ENCODE results near the gene NKX3-2. TPM values are rescaled to one million over a fixed set of nuclear protein-coding genes. Genes with fewer than 3 reads are reported as not detected.

The NKX3-2 gene
- total RNA-seq, 1 donor from 2014 or later: 1.3 TPM

DNA sequence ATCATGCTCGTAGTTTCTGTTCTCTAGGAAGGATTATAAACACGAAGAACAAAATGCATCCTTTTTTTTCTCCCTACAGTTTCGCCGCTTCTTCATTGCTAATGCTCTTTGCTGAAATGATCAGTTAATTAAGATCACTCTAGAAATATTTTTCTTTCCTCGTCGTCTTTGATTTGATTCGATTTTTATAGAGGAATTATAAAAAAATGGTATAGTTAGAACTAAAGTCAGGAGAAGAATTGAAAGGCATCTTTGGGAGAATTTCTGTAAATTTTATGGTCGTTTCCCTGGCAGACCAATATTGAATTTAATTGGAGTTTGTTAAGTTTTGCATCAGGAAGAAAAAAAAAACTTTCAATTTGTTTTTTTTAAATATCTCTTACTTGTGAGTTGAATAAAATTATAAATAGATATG, 1.1 kb upstream of the NKX3-2 start:
- TF ChIP-seq, protein P1, sequence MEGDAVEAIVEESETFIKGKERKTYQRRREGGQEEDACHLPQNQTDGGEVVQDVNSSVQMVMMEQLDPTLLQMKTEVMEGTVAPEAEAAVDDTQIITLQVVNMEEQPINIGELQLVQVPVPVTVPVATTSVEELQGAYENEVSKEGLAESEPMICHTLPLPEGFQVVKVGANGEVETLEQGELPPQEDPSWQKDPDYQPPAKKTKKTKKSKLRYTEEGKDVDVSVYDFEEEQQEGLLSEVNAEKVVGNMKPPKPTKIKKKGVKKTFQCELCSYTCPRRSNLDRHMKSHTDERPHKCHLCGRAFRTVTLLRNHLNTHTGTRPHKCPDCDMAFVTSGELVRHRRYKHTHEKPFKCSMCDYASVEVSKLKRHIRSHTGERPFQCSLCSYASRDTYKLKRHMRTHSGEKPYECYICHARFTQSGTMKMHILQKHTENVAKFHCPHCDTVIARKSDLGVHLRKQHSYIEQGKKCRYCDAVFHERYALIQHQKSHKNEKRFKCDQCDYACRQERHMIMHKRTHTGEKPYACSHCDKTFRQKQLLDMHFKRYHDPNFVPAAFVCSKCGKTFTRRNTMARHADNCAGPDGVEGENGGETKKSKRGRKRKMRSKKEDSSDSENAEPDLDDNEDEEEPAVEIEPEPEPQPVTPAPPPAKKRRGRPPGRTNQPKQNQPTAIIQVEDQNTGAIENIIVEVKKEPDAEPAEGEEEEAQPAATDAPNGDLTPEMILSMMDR (IDR thresholded peaks at IDR 0.05; ENCODE audit: unreplicated experiment): no peak
- Mint-ChIP-seq H3K4me3 (peak overlapping the region; percentile 90), H3K27me3 (ENCODE audit: low read depth) (peaks cover 88% of the 10 kb centered on the region), H3K9me3 (no peaks in the 10 kb centered on the region), H3K36me3 (no peaks in the 10 kb centered on the region), H3K4me1 (peaks cover 25% of the 10 kb centered on the region), H3K27ac (peak overlapping the region; percentile 85)
- no peak for DNase-seq (ENCODE audit: low spot score in 2 of 2, unreplicated experiment in 2 of 2)

DNA sequence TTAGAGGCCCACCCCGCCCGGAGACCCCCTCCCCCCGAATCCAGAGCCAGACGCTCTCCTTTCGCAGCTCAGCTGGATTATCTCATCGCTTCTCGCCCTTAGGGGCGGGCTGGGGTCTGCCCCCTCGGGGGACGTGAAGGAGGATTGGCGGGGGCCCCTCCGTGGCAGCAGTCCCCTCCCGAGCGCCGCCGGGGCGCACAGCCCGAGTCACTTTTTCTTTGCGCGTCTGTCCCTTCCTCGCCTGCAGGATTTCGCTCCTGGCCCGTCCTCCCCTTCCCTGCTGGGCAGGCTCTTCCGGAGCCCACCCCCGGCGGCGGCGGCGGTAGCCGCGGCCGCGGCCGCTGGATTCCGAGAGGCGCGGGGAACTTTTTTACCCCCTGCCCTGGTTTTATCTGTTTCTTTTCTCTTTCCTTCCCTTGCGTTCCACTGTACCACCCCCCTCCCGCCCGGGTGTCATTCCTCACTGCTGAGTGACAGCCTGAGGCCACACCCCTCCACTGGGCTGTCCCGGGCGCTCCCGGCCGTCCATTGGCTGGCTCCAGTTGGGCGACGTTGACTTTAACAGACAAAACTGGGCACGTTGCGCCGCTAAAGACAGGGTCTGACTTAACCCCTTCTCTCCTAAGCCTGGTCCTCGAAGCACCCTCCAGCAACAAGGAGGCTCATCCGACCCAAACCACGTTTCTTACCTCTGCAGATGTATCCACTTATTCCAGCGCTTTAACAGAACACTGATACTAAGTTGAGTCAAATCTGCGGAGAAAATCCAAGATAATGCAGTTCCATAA, 492 bp upstream of the NKX3-2 start:
- TF ChIP-seq, protein P1 (IDR thresholded peaks at IDR 0.05; ENCODE audit: unreplicated experiment): no peak
- Mint-ChIP-seq H3K27ac (peak overlapping the region; percentile 85), H3K27me3 (ENCODE audit: low read depth) (peaks cover 89% of the 10 kb centered on the region), H3K4me1 (peaks cover 25% of the 10 kb centered on the region), H3K9me3 (no peaks in the 10 kb centered on the region), H3K4me3 (peak overlapping the region; percentile 90), H3K36me3 (no peaks in the 10 kb centered on the region)
- DNase-seq (ENCODE audit: low spot score in 2 of 2, unreplicated experiment in 2 of 2): peak; percentile 63 to 82

DNA sequence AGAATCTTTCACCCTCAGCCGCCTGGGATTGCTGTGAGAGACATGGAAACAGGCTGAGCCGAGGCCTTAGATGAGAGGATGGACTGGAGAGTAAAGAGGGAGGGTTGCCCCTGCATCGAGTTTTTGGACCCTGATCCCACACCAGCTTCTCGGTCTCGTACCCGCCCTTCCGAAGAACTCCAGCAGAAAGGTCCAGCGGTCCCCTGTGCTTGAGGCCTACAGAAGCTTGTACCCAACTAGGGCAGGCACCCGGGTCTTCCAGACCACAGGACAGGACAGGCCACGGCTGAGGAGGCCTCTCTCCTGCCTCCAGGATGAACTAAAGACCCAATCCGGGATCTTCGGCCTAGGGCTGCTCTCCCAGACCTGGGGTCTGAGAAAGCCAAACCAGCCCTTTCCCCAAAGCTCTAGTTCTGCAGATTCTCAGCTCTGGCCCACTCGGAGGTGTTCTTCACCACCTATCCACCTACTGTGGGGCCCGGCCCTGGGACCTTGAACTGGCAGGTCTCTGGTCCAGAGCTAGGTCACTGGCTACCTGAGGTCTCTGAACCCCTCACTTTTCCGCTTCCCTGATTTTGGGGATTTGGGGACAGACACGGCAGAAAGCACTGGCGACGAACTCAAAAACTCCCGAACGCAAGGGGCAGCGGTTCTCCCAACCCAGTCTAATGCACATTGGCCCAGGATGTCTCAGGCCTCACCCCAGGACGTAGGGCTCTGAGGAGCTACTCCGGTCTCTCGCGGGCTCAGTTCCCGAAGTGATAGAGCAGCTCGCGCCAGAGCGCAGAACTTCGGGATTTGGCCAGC, 1.1 kb downstream of the NKX3-2 start:
- peaks cover 19% of the 10 kb centered on the region for H3K4me1 Mint-ChIP-seq
- H3K9me3 Mint-ChIP-seq: no peaks in the 10 kb centered on the region
- H3K36me3 Mint-ChIP-seq: peaks cover 2% of the 10 kb centered on the region
- H3K4me3 Mint-ChIP-seq: peak overlapping the region; percentile 64
- H3K27me3 Mint-ChIP-seq (ENCODE audit: low read depth): peaks cover 90% of the 10 kb centered on the region
- TF ChIP-seq, protein P1 (IDR thresholded peaks at IDR 0.05; ENCODE audit: unreplicated experiment): no peak
- H3K27ac Mint-ChIP-seq: no peak overlapping the region
- DNase-seq (ENCODE audit: low spot score in 2 of 2, unreplicated experiment in 2 of 2): peak in 1 of 2 experiments; percentile 41

DNA sequence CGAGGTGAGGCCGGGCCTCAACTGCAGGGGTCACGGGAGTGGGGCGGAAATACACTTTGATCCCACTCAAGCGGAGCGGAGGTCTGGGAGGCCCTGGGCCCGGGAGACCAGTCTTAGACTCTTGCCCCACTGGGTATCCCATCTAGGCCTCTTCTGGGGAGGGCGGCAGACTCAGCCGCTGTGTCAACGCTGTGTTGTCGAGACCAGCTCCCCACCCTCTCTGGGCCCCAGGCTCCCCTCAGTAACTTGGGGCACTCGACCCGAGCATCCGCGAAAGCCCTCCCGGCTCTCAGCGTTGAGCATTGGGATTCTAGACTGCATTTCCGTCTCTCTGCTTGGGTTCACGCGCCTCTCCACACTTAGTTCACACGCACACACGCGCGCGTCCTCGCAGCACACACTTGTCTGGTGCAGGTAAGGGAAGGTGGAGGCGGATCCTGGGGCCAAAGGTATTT, 1.7 kb downstream of the NKX3-2 start:
- peak in 1 of 2 experiments; percentile 38 for DNase-seq (ENCODE audit: low spot score in 2 of 2, unreplicated experiment in 2 of 2)
- H3K4me1 Mint-ChIP-seq: peaks cover 19% of the 10 kb centered on the region
- H3K27me3 Mint-ChIP-seq (ENCODE audit: low read depth): peaks cover 91% of the 10 kb centered on the region
- TF ChIP-seq, protein P1 (IDR thresholded peaks at IDR 0.05; ENCODE audit: unreplicated experiment): no peak
- peaks cover 2% of the 10 kb centered on the region for H3K36me3 Mint-ChIP-seq
- peak overlapping the region; percentile 36 for H3K4me3 Mint-ChIP-seq
- no peaks in the 10 kb centered on the region for H3K9me3 Mint-ChIP-seq
- H3K27ac Mint-ChIP-seq: no peak overlapping the region

DNA sequence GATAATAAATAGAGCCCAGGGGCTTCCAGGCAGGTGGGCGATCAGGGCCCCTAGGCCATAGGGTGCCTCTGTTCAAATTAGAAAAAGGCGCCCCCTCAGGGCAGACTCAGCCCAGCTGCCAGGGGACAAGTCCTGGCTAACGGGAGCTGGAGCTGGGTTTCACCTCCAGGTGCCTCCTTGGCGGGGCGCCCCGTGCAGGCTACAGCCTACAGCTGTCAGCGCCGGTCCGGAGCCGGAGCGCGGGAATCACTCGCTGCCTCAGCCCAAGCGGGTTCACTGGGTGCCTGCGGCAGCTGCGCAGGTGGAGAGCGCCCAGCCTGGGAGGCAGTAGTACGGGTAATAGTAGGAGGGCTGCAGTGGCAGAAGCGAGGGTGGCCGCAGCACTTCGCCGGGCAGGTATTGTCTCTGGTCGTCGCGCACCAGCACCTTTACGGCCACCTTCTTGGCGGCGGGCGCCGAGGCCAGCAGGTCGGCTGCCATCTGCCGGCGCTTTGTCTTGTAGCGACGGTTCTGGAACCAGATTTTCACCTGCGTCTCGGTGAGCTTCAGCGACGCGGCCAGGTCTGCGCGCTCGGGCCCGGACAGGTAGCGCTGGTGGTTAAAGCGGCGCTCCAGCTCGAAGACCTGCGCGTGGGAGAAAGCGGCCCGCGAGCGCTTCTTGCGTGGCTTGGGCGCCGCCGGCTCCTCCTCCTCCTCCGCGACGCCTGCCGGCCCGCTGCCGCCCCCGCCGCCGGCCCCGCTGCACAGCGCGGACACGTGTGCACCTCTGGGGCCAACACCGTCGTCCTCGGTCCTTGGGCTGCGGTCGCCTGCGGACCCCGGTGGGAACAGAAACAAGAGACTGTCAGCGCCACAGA, 2.4 kb downstream of the NKX3-2 start:
- Mint-ChIP-seq H3K27ac (no peak overlapping the region), H3K36me3 (peaks cover 2% of the 10 kb centered on the region), H3K4me1 (peaks cover 17% of the 10 kb centered on the region), H3K27me3 (ENCODE audit: low read depth) (peaks cover 92% of the 10 kb centered on the region), H3K4me3 (peak overlapping the region; percentile 51), H3K9me3 (no peaks in the 10 kb centered on the region)
- TF ChIP-seq, protein P1 (IDR thresholded peaks at IDR 0.05; ENCODE audit: unreplicated experiment): peak; percentile 26
- DNase-seq (ENCODE audit: low spot score in 2 of 2, unreplicated experiment in 2 of 2): peak in 1 of 2 experiments; percentile 51

Data from mesothelial cell of epicardium (in vitro differentiated cells).